CD4-positive, alpha-beta T cell treated with Interferon gamma for 1 hour (primary cell): Measurements from ENCODE around the gene PTCD3.

Experiments
- DNase-seq: peaks from one replicate; pipeline ENCODE4 v3.0.0-alpha.2; 2020

PTCD3 gene

GRCh38 chr2:86147793-86148192 is 41.8 kb downstream of the PTCD3 start:
- no peak for DNase-seq

- DNase-seq = no peak
Measured at GRCh38 chr2:86150502-86150901, 44.5 kb downstream of the PTCD3 start.

GRCh38 chr2:86157009-86157556 is 51.0 kb downstream of the PTCD3 start:
- DNase-seq = no peak

- DNase-seq = no peak
Measured at GRCh38 chr2:86158286-86158685, 52.3 kb downstream of the PTCD3 start.

- no peak for DNase-seq
Measured at GRCh38 chr2:86160156-86160952, 54.3 kb downstream of the PTCD3 start.

GRCh38 chr2:86170449-86170848 is 64.4 kb downstream of the PTCD3 start:
- DNase-seq = no peak

- no peak for DNase-seq
Measured at GRCh38 chr2:86171295-86171694, 65.3 kb downstream of the PTCD3 start.

GRCh38 chr2:86172610-86173009 is 66.6 kb downstream of the PTCD3 start:
- no peak for DNase-seq

GRCh38 chr2:86174445-86174844 is 68.4 kb downstream of the PTCD3 start:
- no peak for DNase-seq

- no peak for DNase-seq
Measured at GRCh38 chr2:86175828-86176227, 69.8 kb downstream of the PTCD3 start.

GRCh38 chr2:86176597-86176996 is 70.6 kb downstream of the PTCD3 start:
- DNase-seq = no peak

- DNase-seq = no peak
Measured at GRCh38 chr2:86185517-86186212, 79.6 kb downstream of the PTCD3 start.

GRCh38 chr2:86186431-86186830 is 80.4 kb downstream of the PTCD3 start:
- no peak for DNase-seq

GRCh38 chr2:86189782-86190416 is 83.9 kb downstream of the PTCD3 start:
- DNase-seq = no peak
